NCI-H2029 treated with DMSO at 0.1 percent for 48 hours (cell line): Measurements from ENCODE around the gene SLC6A9.
A peak's percentile ranks its signal among the peaks of the same experiment; 100 is the strongest.

Source experiments
- DNase-seq: peaks from one replicate; lab custom pipeline; 2025; lab: John Stamatoyannopoulos, UW

Gene SLC6A9

DNA sequence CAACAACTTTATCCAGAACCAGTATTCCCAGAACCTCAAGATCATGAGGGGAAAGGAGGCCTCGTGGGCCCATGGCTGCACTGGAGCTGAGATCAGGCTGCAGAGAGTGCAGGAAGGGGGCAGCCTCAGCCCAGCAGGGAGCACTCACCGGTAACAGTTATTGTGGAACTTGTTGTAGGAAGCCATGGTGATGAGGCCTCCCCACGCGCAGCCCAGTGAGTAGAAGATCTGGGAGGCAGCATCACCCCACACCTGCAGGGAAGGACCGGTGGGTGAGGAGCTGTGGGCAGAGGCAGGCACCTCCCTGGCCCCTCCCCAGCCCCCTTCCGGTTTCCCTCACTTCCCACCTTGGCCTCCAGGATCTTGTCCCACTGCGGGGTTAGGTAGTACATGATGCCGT, 29.1 kb downstream of the SLC6A9 start:
- no peak for DNase-seq

GRCh38 chr1:44000122-44000665, 31.1 kb downstream of the SLC6A9 start:
- DNase-seq: no peak

- DNase-seq: no peak
These were observed 31.8 kb downstream of the SLC6A9 start for GRCh38 chr1:43999455-43999854.

GRCh38 chr1:43998000-43998378, 33.3 kb downstream of the SLC6A9 start:
- no peak for DNase-seq

DNA sequence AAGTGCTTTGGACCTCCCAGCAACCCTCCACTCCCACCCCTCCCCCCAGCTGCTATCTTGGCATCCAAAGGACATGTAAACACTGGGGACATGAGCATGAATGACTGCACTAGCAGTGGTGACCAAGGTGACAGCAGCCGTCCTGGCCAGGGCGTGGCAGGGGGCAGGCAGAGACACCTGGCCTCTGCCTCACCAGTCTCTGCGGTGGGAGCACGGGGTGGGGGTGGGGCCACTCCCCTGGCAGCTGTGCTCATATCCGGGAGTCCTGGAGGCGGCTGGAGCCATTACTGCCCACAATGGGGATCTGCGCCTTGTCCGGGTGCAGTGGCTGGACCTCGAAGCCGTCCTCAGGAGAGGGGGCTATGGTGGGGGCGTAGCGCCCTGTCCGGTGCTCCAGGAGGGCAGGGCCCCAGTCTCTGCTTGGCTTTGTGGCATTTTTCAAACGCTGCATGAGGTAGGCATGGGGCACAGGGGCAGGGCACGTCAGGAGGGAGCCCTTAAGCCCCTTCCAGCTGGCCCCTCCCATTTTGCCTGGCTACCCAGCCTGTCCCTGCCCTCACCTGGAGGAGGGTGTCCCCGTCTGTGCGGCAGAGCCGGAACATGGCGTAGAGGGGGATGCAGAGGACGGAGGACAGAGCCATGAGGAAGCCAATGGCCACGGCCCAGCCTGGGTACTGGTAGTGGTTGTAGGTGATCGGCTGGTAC, 33.8 kb downstream of the SLC6A9 start:
- DNase-seq: peak; percentile 61

GRCh38 chr1:43996733-43997115, 34.5 kb downstream of the SLC6A9 start:
- no peak for DNase-seq

DNA sequence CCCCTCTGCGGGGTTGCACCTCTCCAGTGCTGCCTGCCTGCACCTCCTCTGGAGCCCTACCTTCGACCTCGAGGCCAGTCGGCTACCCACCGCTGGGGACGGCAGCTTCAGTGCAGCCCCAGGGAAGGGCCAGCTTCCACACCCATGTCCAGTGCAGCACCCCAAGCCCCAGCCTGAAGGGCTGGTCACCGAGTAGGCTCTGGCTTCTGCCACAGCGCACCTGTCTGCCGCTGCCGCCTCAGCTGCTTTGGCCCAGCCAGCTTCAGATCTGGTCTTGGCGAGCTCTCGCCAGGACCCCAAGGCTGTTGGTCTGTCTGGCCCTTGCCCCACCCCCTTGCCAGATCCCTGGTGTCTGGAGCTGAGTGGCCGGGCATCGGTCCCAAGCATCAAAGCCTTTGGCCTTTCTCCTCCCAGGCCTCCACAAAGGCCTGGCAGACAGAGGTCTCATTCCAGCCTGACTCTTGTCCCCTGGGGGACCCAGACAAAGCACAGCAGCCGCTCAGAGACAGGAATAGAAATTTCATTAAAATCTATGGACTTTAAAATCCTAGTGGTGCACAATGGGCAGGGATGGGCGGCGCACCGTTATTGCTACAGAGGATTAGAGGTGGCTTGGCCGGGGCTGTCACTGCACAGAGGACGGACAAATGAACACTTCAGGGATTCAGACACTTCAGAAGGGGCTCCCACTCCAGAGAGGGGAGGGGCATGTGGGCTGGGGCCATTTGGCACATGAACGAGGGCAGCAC, 35.1 kb downstream of the SLC6A9 start:
- no peak for DNase-seq

DNA sequence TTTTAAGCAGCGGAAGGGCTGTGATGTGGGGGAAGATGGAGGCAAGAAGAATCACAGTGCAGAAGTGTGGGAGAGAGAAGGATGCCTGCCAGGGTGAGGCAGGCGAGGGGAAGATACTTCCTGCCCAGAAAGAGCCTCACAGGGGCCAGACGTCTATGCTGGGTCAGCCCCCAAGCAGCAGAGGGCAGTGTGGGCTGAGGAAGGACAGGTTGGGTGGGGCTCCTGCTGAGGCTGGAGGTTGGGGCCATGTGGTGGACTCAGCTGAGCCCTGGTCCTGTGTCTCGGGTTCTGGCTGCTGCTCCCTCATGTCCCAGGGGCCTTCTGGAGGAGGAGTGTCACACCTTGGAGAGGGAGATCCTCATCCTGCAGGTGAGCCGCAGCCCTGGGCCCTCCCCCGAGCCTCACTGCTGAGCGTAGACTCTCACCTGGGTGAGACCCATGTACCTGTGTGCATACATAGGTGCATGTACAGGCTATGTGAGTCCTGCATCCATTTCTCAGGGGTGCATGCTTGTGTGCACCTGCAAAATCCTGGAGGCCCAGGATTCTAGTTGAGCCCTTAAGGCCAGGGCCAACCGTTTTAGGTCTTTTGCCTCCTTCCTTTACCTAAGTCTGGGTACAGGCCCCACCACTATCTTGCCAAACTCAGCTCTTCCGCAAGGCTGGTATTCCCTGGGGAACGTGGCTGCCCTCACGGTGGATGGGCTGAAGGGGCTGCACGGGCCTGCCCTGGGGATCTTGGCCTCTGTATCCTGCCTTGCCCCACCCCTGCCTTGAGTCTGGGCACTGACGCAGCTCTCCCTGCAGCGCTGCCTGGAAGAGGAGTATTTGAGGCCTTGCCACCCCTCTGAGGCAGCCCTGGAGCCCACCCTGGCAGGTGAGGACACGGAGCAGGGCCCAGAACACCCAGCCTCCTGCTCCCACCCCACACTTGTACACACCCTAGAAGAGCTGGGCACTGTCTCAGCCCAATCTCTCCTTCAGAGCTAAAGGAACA, 36.2 kb downstream of the SLC6A9 start:
- no peak for DNase-seq

DNA sequence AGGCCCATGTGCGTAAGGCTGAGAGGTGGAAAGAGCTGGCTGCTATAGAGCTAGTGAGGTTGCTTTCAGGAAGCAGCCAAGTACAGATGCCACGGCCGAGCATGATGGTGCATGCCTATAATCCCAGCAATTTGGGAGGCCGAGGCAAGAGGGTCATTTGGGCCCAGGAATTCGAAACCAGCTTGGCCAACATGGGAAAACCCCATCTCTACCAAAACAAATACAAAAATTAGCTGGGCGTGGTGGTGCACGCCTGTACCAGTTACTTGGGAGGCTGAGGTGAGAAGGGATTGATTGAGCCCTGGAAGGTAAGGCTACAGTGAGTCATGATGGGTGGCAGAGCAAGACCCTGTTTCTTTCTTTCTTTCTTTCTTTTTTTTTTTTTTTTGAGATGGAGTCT, 37.2 kb downstream of the SLC6A9 start:
- no peak for DNase-seq

DNA sequence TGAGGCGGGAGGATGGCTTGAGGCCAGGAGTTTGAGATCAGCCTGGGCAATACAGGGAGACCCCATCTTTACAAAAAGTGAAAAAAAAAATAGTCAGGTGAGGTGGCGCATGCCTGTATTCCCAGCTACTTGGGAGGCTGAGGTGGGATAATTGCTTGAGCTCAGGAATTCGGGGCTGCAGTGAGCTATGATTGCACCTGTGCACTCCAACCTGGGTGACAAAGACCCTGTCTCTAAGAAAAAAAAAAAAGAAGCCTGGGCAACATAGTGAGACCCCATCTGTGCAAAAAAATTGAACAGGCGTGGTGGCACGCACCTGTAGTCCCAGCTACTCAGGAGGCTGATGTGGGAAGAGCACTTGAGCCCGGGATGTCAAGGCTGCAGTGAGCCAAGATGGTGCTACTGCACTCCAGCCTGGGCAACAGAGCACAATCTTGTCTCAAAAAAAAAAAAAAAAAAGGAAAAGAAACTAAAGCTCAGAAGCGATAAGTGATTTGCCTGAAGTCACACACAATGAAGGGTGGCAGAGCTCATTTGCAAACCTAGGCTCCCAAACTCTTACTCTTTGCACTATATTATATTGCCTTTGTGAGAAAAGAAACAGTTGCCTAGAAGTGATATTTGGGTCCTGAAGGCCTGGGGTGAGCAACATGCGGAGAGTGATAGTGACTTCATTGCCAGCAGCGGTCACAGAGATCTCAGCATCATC, 37.9 kb downstream of the SLC6A9 start:
- no peak for DNase-seq

DNA sequence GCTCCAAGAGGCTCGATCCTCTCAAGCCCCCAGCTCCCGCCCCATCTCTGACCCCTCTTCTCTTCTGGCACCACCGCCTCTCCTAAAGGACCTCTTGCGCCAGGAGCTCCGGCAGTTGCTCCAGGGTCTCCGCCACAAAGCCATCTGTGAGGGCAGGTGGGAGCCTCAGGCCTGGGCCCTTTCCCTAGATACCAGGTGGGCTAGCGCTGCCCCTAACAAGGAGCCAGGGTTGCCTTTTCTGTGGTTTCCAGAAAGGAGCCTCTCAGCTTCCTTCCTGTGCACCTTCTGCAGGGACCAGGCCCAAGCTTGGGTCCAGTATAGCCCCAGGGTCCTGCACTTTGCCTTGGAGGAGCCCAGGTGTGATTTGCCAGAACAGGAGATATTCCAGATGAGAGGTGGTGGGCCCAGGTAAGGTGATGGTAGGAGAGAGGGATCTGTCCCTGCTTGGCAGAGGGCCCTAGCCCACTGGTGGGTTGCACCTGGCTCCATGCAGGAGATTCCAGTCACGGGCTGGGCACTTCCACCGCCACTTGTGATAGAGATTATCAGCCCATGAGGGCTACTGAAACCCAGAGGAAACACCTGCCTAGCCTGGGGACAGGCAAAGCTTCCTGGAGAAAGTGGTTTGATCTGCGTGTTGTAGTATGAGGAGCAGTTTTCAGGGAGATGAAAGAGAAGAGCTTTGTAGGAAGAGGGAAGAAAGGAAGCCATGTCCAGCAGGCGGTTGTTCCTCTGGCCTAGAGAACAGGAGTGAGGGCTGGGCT, 38.8 kb downstream of the SLC6A9 start:
- DNase-seq: peak; percentile 42

GRCh38 chr1:43991476-43992231, 39.6 kb downstream of the SLC6A9 start, which contains the start of gene CCDC24:
Gene CCDC24 (plus strand): TSS chr1:43991599. CDS start chr1:43991879, 280 bp downstream.
- peak; percentile 85 for DNase-seq

DNA sequence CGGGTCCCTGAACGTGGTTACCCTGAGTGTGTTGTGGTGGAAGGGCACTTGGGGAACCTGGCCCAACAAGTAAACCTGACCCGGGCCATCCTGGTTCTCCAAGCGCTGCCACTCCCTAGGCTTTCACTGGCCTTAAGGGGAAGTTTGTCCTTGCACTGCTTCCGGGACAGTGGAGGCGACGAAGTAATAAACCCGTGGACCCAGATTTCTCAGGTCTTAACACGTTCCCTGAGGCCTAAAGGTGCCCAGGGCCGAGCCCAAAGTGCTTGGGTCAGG, 40.1 kb downstream of the SLC6A9 start:
- no peak for DNase-seq

- DNase-seq: no peak
These were observed 40.7 kb downstream of the SLC6A9 start for GRCh38 chr1:43990271-43991199.

DNA sequence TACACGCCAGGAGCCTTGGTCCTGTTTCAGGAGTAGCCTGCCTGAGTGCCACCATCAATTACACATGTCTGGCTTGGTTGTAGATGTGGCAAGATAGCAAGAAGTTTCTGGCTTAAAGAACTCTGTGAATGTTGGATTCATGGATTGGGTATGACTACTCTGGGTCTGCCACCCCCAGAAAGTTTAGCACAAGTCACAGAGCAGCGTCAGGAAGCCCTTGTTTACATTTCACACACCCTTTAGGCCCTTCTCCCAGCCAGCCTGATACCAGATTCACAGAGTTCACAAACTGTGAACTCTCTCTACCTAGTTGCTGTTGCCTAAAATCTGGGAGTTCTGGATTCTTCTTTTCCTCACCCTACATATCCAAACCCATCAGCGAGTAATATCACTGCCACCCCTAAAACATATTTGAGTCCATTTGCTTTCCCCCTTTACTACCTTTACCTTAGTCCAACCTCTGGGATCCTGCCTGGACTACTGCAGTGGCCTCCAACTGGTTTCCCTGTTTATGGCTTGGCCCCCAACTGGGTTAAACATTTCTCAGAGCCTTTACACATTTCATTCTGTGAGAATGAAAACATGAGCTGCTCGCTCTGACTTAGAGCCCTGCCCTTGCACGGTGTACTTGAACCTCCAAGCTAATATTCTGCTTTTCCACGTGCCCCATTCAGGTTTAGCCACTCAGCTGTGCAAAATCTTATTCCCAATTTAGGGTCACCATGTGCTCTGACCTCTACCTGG, 43.9 kb downstream of the SLC6A9 start:
- DNase-seq: no peak

DNA sequence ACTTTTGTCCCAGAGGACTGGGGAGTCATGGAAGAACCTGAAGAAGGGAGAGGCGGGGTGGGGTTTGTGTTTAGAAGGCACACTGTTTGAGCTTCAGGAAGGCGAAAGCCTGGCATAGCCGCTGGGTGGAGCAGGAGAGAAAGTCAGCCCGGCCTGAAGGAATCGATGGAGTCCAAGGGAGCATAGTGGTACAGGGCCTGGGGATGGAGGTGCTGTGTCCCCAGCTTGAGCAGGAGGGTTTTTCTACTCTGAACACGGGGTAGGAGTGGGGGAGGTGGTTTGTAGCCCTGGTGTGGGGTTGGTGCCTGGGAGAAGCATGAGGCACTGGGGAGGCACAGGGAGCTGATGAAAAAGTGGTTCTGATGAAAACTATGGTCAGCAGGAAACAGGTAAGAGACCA, 44.5 kb downstream of the SLC6A9 start:
- no peak for DNase-seq

- no peak for DNase-seq
These were observed 45.2 kb downstream of the SLC6A9 start for GRCh38 chr1:43985984-43986595.

DNA sequence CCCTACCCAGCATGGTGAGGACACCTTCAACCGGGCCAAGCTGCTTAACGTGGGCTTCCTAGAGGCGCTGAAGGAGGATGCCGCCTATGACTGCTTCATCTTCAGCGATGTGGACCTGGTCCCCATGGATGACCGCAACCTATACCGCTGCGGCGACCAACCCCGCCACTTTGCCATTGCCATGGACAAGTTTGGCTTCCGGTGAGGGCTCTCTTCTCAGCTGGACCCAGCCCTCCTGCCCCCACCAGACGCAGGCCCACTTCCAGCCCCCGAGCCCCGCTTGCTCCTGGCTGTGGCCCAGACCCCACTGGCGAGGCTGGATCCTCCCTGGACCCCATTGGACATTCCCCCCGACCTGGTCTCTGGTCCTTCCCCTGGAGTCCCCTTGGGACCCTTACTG, 46.4 kb downstream of the SLC6A9 start:
- DNase-seq: no peak
